ENCODE measurements around the gene ST14.

- TF ChIP-seq CTCF (IDR thresholded peaks at IDR 0.05 in 8 of 11, conservative IDR thresholded peaks at IDR 0.05 in 3 of 11) (no peak), POLR2A (IDR thresholded peaks at IDR 0.05) (no peak)
These were observed 38.7 kb downstream of the ST14 start for GRCh38 chr11:130198292-130198691.
